Brain microvascular endothelial cell (primary cell): ENCODE measurements around the gene MLKL.

Experiments used
- DNase-seq: peaks from one replicate; pipeline ENCODE4 v3.0.0-alpha.2; 2020
- H3K27ac ChIP-seq: fragments of 250-450 bp; sonication (Bioruptor Pico); 2 replicates; pipeline ENCODE4 v1.5.1; 2020; ENCODE audit warnings: mild to moderate bottlenecking, moderate library complexity
- H3K27me3 ChIP-seq: fragments of 250-450 bp; sonication (Bioruptor Pico); replicated peaks from 2 replicates; pipeline ENCODE4 v1.5.1; 2020; ENCODE audit warnings: mild to moderate bottlenecking
- H3K36me3 ChIP-seq: fragments of 250-450 bp; sonication (Bioruptor Pico); replicated peaks from 2 replicates; pipeline ENCODE4 v1.5.1; 2020; ENCODE audit warnings: mild to moderate bottlenecking
- H3K4me3 ChIP-seq: 2 replicates; pipeline ENCODE4 v1.5.1; 2011; ENCODE audit warnings: low read depth, mild to moderate bottlenecking, control low read depth, low read length, moderate library complexity
- in situ Hi-C: cut with HindIII; loops from 2 replicates; pipeline ENCODE4 v1.10.0; 2017; ENCODE audit warnings: low sequenced_read_pairs, low pct_ligation_motif_present
- TF ChIP-seq, protein P1 (sequence below): IDR thresholded peaks from 2 replicates; pipeline ENCODE4 v1.5.1; 2011; ENCODE audit warnings: low read depth, mild to moderate bottlenecking, moderate library complexity, low read length, control low read depth, inconsistent platforms; ENCODE audit errors: missing control alignments

Gene MLKL

DNA sequence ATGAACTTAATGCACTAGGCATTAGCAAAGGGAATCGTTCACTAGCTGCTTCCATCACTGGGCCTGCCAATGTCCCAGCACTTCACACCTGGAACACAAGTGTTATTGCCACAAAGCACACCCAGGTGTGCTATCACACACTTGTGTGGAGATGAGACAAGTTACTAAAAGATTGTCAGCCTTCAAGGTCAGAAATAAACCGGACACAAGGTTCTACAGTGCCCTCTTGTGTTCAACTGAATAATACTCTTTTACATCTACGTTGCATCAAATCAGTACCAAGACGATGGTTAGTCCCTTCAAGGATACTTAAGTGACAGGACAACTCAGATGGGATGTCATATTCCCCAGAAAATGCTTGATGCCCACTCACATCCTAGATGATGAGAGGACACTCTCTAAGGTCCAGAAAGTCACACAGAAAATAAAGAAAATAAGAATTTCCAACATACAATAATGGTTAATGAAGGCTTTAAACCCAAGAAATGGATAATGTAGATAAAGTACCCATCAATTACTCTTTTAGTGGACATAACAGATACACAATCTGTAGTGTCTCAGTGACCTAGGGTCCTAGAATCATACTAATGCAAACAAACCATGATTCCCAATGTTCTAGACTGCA is 77.3 kb downstream of the MLKL start:
- no peak for DNase-seq
- Histone ChIP-seq H3K27me3 (no peaks in the 10 kb centered on the region), H3K4me3 (no peak overlapping the region), H3K27ac (no peak overlapping the region), H3K36me3 (peaks cover 35% of the 10 kb centered on the region)
- TF ChIP-seq, protein P1, sequence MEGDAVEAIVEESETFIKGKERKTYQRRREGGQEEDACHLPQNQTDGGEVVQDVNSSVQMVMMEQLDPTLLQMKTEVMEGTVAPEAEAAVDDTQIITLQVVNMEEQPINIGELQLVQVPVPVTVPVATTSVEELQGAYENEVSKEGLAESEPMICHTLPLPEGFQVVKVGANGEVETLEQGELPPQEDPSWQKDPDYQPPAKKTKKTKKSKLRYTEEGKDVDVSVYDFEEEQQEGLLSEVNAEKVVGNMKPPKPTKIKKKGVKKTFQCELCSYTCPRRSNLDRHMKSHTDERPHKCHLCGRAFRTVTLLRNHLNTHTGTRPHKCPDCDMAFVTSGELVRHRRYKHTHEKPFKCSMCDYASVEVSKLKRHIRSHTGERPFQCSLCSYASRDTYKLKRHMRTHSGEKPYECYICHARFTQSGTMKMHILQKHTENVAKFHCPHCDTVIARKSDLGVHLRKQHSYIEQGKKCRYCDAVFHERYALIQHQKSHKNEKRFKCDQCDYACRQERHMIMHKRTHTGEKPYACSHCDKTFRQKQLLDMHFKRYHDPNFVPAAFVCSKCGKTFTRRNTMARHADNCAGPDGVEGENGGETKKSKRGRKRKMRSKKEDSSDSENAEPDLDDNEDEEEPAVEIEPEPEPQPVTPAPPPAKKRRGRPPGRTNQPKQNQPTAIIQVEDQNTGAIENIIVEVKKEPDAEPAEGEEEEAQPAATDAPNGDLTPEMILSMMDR: peak; percentile 57
- in situ Hi-C loops: no loop called here

DNA sequence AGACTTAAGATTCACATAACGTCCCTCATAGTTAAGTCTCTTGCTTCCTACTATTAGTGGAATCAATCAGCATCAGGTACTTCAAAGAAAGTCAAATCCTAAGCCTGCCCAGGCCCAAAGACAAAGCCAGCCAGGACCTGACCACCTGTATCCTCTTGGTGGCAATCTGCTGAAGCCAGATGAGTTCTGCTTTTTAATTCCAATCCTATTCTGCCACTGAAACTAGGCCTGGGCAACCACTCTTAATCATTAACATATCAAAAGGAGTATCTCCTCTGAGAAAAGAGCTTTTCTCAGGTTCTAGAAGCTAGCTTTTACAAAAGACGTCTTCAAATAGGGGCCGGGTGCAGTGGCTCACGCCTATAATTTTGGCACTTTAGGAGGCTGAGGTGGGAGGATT is 78.7 kb downstream of the MLKL start:
- no peak for DNase-seq
- peaks cover 27% of the 10 kb centered on the region for H3K36me3 ChIP-seq
- no peak overlapping the region for H3K4me3 ChIP-seq
- no peak overlapping the region for H3K27ac ChIP-seq
- in situ Hi-C loops: no loop called here
- no peaks in the 10 kb centered on the region for H3K27me3 ChIP-seq
- TF ChIP-seq, protein P1: no peak
